Fibroblast of lung (primary cell): Measurements from ENCODE around the gene PPP1R12C. TPM values are rescaled to one million over a fixed set of nuclear protein-coding genes. Genes with fewer than 3 reads are reported as not detected.

ENCODE experiments used
- DNase-seq, 2 donors: peaks; one replicate each; pipeline versions ENCODE4 v3.0.0 to v3.0.0-alpha.2; 2010; ENCODE audit warnings: low read depth in 2 of 2
- H2AFZ ChIP-seq: 2 replicates; pipeline ENCODE4 v1.5.1; 2012; ENCODE audit warnings: low read length, control low read depth, inconsistent platforms
- H3K27ac ChIP-seq: 2 replicates; pipeline ENCODE4 v1.5.1; 2011; ENCODE audit warnings: low read length, control low read depth; ENCODE audit not compliant: insufficient read depth
- H3K27me3 ChIP-seq: 2 replicates; pipeline ENCODE4 v1.5.1; 2011; ENCODE audit warnings: mild to moderate bottlenecking, low read length; ENCODE audit not compliant: control insufficient read depth, insufficient read depth
- H3K36me3 ChIP-seq: 2 replicates; pipeline ENCODE4 v1.5.1; 2011; ENCODE audit warnings: low read length; ENCODE audit not compliant: control insufficient read depth, insufficient read depth
- H3K4me1 ChIP-seq: 2 replicates; pipeline ENCODE4 v1.5.1; 2011; ENCODE audit warnings: low read length; ENCODE audit not compliant: control insufficient read depth, insufficient read depth; ENCODE audit errors: extremely low read depth
- H3K4me2 ChIP-seq: 2 replicates; pipeline ENCODE4 v1.5.1; 2011; ENCODE audit warnings: low read length, control low read depth; ENCODE audit not compliant: insufficient read depth; ENCODE audit errors: extremely low read depth
- H3K4me3 ChIP-seq, 4 experiments: fragments of 200-600 bp in 1 of 4; sonication (generic) in 1 of 4; replicated peaks in 1 of 4; 2 replicates each; pipeline ENCODE4 v1.5.1; 2011 to 2016; ENCODE audit warnings: low read length in 4 of 4, low read depth in 3 of 4, mild to moderate bottlenecking in 3 of 4, control low read depth in 2 of 4, inconsistent platforms in 1 of 4, mixed read lengths in 1 of 4; ENCODE audit not compliant: insufficient read depth in 1 of 4; ENCODE audit errors: control extremely low read depth in 1 of 4
- H3K79me2 ChIP-seq: 2 replicates; pipeline ENCODE4 v1.5.1; 2012; ENCODE audit warnings: mild to moderate bottlenecking, low read length, inconsistent platforms; ENCODE audit not compliant: control insufficient read depth, insufficient read depth
- H3K9ac ChIP-seq: 2 replicates; pipeline ENCODE4 v1.5.1; 2011; ENCODE audit warnings: mild to moderate bottlenecking, low read length, control low read depth; ENCODE audit not compliant: insufficient read depth
- H3K9me3 ChIP-seq: 2 replicates; pipeline ENCODE4 v1.5.1; 2012; ENCODE audit warnings: low read depth, low read length; ENCODE audit not compliant: control insufficient read depth, insufficient read depth
- H4K20me1 ChIP-seq: 2 replicates; pipeline ENCODE4 v1.5.1; 2011; ENCODE audit warnings: low read length; ENCODE audit not compliant: control insufficient read depth, insufficient read depth; ENCODE audit errors: extremely low read depth
- CTCF ChIP-seq, 2 donors: IDR thresholded peaks in 1 of 2; conservative IDR thresholded peaks in 1 of 2; 1 replicate in 1 of 2; 2 replicates in 1 of 2; pipeline ENCODE4 v1.5.1; 2011 to 2012; ENCODE audit warnings: low read length in 2 of 2, control low read depth in 1 of 2, inconsistent platforms in 1 of 2, low read depth in 1 of 2, mild to moderate bottlenecking in 1 of 2
- EZH2 ChIP-seq: IDR thresholded peaks from 2 replicates; pipeline ENCODE4 v1.5.1; 2012; ENCODE audit warnings: low read length, control low read depth, mild to moderate bottlenecking; ENCODE audit errors: missing control alignments
- polyA plus RNA-seq, 2 donors: library from polyadenylated mRNA; depleted of rRNA in 1 of 2; stranded (reverse) in 1 of 2; unstranded in 1 of 2; fragments of >200 nt; gene quantifications; 2 replicates each; pipeline ENCODE4 v1.2.1, GENCODE V29; 2011 to 2012; ENCODE audit warnings: missing spikeins in 1 of 2
- total RNA-seq: library from RNA; depleted of rRNA; stranded (reverse); fragments of >200 nt; gene quantifications from 2 replicates; pipeline ENCODE4 v1.2.1, GENCODE V29; 2014

PPP1R12C gene
- total and polyA plus RNA-seq, 2 donors (not counting 1 experiment from before 2014, with no cell fraction given) = 26.0 to 32.9 TPM

- no peak overlapping the region for H3K27ac ChIP-seq
- peaks cover 9% of the 10 kb centered on the region for H3K4me1 ChIP-seq
- no peak overlapping the region for H3K9ac ChIP-seq
- DNase-seq = no peak
- no peaks in the 10 kb centered on the region for H3K9me3 ChIP-seq
- no peak overlapping the region for H3K4me2 ChIP-seq
- no peaks in the 10 kb centered on the region for H3K79me2 ChIP-seq
- H3K4me3 ChIP-seq = no peak overlapping the region
- H3K36me3 ChIP-seq = peaks cover 25% of the 10 kb centered on the region
- TF ChIP-seq EZH2 (no peak), CTCF (conservative IDR thresholded peaks at IDR 0.05 in 1 of 2, IDR thresholded peaks at IDR 0.05 in 1 of 2; ENCODE audit: low read depth in 1 of 2, low read length in 2 of 2) (no peak)
- no peak overlapping the region for H2AFZ ChIP-seq
- no peaks in the 10 kb centered on the region for H4K20me1 ChIP-seq
- no peaks in the 10 kb centered on the region for H3K27me3 ChIP-seq
Observed at GRCh38 chr19:55091126-55091910, 26.1 kb downstream of the PPP1R12C start.

- H4K20me1 ChIP-seq = peaks cover 2% of the 10 kb centered on the region
- H3K79me2 ChIP-seq = no peaks in the 10 kb centered on the region
- no peak overlapping the region for H3K27ac ChIP-seq
- peaks cover 25% of the 10 kb centered on the region for H3K36me3 ChIP-seq
- H2AFZ ChIP-seq = no peak overlapping the region
- no peak overlapping the region for H3K4me3 ChIP-seq
- no peak overlapping the region for H3K4me2 ChIP-seq
- no peak for TF ChIP-seq CTCF (conservative IDR thresholded peaks at IDR 0.05 in 1 of 2, IDR thresholded peaks at IDR 0.05 in 1 of 2; ENCODE audit: low read depth in 1 of 2, low read length in 2 of 2)
- no peak for TF ChIP-seq EZH2
- no peak for DNase-seq
- no peaks in the 10 kb centered on the region for H3K9me3 ChIP-seq
- H3K9ac ChIP-seq = no peak overlapping the region
- H3K27me3 ChIP-seq = peaks cover 6% of the 10 kb centered on the region
- H3K4me1 ChIP-seq = peaks cover 9% of the 10 kb centered on the region
Observed at GRCh38 chr19:55090564-55090963, 26.9 kb downstream of the PPP1R12C start.

GRCh38 chr19:55089342-55089944 is 28.0 kb downstream of the PPP1R12C start:
- H2AFZ ChIP-seq = no peak overlapping the region
- peaks cover 14% of the 10 kb centered on the region for H3K27me3 ChIP-seq
- no peak for DNase-seq
- H3K4me2 ChIP-seq = no peak overlapping the region
- H3K27ac ChIP-seq = no peak overlapping the region
- H4K20me1 ChIP-seq = peaks cover 2% of the 10 kb centered on the region
- TF ChIP-seq CTCF (conservative IDR thresholded peaks at IDR 0.05 in 1 of 2, IDR thresholded peaks at IDR 0.05 in 1 of 2; ENCODE audit: low read depth in 1 of 2, low read length in 2 of 2) (no peak), EZH2 (no peak)
- no peak overlapping the region for H3K9ac ChIP-seq
- H3K79me2 ChIP-seq = no peaks in the 10 kb centered on the region
- no peak overlapping the region for H3K4me3 ChIP-seq
- H3K9me3 ChIP-seq = no peaks in the 10 kb centered on the region
- peaks cover 9% of the 10 kb centered on the region for H3K4me1 ChIP-seq
- H3K36me3 ChIP-seq = peaks cover 19% of the 10 kb centered on the region
